Ishikawa (cell line): ENCODE results near the gene MYO3A.

ENCODE experiments used
- CEBPB ChIP-seq: IDR thresholded peaks from 2 replicates; pipeline ENCODE4 v1.6.1; 2012
- CREB1 ChIP-seq: IDR thresholded peaks from 2 replicates; pipeline ENCODE4 v1.6.1; 2012; ENCODE audit warnings: low read depth
- EGR1 ChIP-seq: IDR thresholded peaks from 2 replicates; pipeline ENCODE4 v1.6.1; 2012
- EP300 ChIP-seq: IDR thresholded peaks from 2 replicates; pipeline ENCODE4 v1.6.1; 2012; ENCODE audit warnings: borderline replicate concordance
- FOXM1 ChIP-seq: IDR thresholded peaks from 2 replicates; pipeline ENCODE4 v1.6.1; 2012; ENCODE audit warnings: low read depth, borderline replicate concordance
- MAX ChIP-seq: IDR thresholded peaks from 2 replicates; pipeline ENCODE4 v1.6.1; 2012
- RAD21 ChIP-seq: IDR thresholded peaks from 2 replicates; pipeline ENCODE4 v1.6.1; 2012; ENCODE audit warnings: low read depth
- REST ChIP-seq: IDR thresholded peaks from 2 replicates; pipeline ENCODE4 v1.6.1; 2012; ENCODE audit warnings: low read depth, mild to moderate bottlenecking
- TAF1 ChIP-seq: IDR thresholded peaks from 2 replicates; pipeline ENCODE4 v1.6.1; 2012; ENCODE audit warnings: low read depth, mild to moderate bottlenecking
- TCF12 ChIP-seq: IDR thresholded peaks from 2 replicates; pipeline ENCODE4 v1.6.1; 2012; ENCODE audit warnings: low read depth
- TEAD4 ChIP-seq: IDR thresholded peaks from 2 replicates; pipeline ENCODE4 v1.6.1; 2012
- USF1 ChIP-seq: IDR thresholded peaks from 2 replicates; pipeline ENCODE4 v1.6.1; 2012
- YY1 ChIP-seq: IDR thresholded peaks from 2 replicates; pipeline ENCODE4 v1.6.1; 2012; ENCODE audit warnings: low read depth
- ZBTB7A ChIP-seq: IDR thresholded peaks from 2 replicates; pipeline ENCODE4 v1.6.1; 2012; ENCODE audit warnings: low read depth

- TF ChIP-seq USF1 = no peak
- TF ChIP-seq EP300 = no peak
- TF ChIP-seq TAF1 = no peak
- TF ChIP-seq YY1 = no peak
- no peak for TF ChIP-seq MAX
- no peak for TF ChIP-seq EGR1
- no peak for TF ChIP-seq CEBPB
- no peak for TF ChIP-seq RAD21
- TF ChIP-seq TCF12 = no peak
- no peak for TF ChIP-seq REST
- TF ChIP-seq FOXM1 = no peak
- TF ChIP-seq ZBTB7A = no peak
- no peak for TF ChIP-seq TEAD4
- TF ChIP-seq CREB1 = no peak
Measured at GRCh38 chr10:26157734-26158133, 223.7 kb downstream of the MYO3A start.
